NCI-H2029 (cell line): ENCODE measurements around the gene TXNDC5.

ENCODE experiments used
- DNase-seq: peaks from one replicate; lab custom pipeline; 2025; lab: John Stamatoyannopoulos, UW

The TXNDC5 gene

DNA sequence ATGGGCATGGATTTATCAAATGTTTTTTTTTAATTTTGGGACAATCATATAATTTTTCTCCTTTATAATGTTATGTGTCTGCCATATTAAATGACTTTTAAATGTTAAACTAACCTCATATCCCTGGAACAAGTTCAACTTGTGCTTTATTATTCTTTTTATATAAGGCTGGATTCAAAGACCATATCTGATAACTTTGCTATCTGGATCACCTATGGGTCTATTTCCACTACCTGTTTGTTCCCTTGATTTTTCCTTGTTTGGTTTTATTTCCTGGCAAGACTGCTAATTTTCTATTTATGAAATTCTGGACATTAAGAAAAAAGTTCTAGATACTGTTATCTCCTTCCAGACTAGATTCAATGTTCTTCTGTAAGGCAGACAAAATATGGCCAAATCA is 58.8 kb downstream of the TXNDC5 start:
- DNase-seq, result no peak

- DNase-seq, result no peak
Measured at GRCh38 chr6:7848229-7848628, 62.4 kb downstream of the TXNDC5 start.

GRCh38 chr6:7846966-7847818 is 63.4 kb downstream of the TXNDC5 start:
- DNase-seq, result no peak

DNA sequence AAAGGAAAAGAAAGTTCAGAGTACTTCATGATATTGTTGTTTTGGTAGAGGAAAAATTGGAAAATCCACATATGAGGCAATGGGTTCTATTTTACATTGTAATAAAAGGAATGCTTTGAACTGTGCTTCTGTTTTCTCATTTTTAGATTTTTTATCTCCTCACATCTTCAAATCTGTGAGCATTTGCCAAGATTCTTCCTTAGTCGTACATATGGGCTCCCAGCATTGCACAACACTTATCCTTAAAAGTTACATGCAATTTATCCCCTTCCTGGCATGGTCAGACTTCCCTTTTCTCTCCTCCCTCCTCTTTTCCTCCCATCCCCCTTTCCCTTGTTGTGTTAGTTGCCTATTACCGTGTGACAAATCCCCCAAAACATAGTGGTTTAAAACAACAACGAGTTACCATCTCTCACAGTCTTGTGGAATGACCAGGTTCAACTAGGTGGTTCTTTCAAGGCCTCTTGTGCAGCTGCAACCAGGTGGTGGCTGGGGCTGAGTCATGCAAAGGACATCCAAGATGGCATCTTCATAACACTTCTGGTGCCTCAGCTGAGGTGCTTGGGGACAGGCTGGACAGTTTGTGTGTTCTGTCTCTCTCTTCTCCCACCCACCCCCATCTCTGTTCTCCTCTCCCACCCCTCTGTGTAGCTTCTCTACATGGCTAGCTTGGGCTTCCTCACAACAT is 68.7 kb downstream of the TXNDC5 start:
- DNase-seq, result no peak

DNA sequence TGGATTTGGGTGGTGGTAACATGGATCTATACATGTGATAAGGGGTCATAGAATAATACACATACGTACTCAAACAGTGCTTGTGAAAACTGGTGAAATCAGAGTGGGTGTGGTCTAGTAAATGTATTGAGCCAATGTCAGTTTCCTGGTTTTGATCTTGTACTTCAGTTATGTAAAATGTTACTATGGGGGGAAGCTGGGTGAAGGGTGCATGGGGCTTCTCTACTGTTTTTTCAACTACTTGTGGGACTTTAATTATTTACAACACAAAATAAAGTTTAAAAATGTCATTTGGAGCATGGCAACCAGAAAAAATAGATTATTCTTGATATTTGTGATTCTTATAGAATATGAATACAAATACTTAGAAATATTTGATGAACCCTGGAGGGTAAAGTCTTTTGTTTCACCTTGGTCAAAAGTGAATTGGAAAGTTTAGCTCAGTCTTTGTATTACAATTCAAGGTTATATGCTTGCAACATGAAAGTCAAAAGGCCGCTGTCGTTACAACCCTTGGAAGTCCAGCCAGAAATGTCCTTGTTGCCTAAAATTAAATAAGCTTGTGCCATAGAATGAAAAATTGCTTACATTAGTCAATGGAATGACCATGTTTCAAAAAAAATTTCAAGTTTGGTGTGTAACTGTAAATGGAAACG is 74.1 kb downstream of the TXNDC5 start:
- DNase-seq, result no peak

- DNase-seq, result no peak
Measured at GRCh38 chr6:7833751-7834070, 76.9 kb downstream of the TXNDC5 start.

DNA sequence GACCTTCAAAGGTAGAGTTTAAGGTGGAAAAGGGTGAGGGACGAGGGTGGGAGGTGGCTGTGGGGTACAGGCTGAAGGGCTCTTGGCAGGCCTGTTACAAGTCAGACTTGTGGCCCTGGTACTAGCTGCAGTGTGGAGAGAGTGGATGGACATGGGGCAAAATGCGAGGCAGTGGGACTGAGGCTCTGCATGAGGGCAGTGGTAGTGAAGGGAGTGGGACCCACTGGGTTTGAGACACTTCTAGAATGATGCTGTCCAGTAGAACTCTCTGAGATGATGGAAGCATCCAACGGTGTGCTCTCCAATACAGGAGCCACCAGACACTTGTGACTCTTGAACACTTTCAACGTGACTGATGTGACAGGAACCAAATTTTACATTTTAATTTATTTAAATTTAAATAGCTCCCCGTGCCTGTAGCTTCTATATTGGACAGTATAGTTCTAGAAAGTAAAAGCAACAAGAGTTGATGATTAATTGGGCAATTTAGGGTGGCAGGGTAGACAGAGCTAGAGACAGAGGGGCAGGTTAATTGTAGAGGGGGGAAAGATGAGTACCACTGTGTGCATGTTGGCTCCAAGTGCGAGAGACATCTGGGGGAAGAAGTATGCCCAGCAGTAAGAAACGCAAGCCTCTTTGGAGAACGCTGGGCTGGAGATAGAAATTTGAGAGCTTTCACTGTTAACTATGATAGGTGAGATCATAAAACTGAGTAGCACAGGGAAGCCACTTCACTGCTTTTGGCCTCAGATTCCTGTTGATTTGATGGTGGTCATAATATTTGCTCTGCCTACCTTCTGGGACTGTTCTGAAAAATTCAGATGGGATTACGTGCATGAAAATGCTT is 77.5 kb downstream of the TXNDC5 start:
- no peak for DNase-seq
